M059J (cell line): ENCODE data around the gene ATAD5. TPM values are rescaled to one million over a fixed set of nuclear protein-coding genes. Genes with fewer than 3 reads are reported as not detected.
"Not testable (repeated sequence)": the region's sequence is repeated elsewhere in the genome, so short reads cannot be mapped to it uniquely, and the experiment has no call there.

Experiments
- DNase-seq: peaks from one replicate; pipeline ENCODE4 v3.0.0-alpha.2; 2012; ENCODE audit warnings: low read depth
- total RNA-seq: library from RNA; depleted of rRNA; stranded (reverse); fragments of >200 nt; shearing (Covaris generic); gene quantifications from 2 replicates; pipeline ENCODE4 v1.2.3, GENCODE V29; 2014

The ATAD5 gene
- total RNA-seq, 1 experiment from 2014 or later = 4.5 TPM

DNA sequence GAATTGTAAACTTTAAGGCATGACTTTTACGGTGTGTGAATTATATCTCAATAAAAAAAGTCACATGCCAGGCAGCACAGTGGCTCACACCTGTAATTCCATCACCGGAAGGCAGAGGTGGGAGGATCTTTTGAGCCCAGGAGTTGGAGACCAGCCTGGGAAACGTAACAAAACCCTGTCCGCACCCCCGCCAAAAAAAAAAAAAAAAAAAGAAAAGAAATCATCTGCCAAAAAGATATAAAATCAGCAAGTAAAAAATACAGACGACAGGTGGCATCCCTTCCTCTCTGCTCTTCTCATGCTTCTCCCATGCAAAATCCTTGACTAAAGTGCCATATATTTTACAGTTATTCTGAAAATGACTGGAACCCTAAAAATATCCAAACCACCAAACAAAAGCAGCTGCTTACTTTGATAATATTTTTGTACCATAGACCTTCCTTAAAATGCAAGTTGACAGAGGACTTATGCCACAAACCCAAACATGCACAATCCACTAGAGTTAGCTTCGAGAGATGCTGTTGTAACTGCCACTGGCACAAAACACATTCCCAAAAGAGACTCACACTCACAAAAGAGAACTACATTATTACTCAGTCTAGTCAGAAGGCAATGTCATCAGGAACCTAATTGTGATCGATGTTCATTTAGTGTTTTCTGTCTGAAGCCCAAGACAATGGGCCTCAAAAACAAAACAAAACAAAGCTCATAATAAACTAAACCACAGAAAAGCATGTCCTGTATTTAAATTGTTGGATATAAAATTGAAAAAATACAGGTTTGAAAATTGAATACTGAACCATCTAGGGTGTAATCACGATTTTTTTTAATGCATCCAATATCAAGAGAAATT, 9.7 kb upstream of the ATAD5 start:
- no peak for DNase-seq

DNA sequence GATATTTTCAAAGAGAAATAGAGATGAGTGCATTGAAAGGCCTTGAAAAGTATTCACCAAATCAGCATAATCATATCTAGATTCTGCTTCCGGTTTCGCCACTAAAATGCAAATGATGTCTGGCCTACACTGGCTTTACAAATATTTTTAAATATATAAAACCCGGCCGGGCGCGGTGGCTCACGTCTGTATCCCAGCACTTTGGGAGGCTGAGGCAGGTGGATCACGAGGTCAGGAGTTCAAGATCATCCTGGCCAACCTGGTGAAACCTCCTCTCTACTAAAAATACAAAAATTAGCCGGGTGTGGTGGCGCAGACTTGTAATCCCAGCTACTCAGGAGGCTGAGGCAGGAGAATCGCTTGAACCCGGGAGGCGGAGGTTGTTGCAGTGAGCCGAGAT, 8.8 kb upstream of the ATAD5 start:
- DNase-seq = not testable (repeated sequence)

DNA sequence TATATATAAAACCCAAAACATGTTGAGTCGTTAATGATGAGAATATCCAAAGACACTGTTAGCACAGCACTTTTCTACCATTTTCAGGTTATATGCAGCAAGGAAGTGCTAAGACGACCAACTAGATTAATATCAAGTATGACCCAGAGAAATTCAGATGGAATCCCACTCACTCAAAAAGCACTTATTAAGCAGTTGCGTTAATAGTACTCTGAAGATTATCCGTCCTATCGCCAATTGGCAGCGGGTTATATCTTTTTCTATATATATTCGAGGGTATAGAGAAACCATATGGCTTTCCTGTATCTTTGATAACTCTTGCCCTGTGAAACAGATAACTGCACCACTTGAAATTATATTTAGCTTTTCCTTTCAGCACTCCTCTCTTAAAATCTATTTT, 8.3 kb upstream of the ATAD5 start:
- DNase-seq = no peak

DNA sequence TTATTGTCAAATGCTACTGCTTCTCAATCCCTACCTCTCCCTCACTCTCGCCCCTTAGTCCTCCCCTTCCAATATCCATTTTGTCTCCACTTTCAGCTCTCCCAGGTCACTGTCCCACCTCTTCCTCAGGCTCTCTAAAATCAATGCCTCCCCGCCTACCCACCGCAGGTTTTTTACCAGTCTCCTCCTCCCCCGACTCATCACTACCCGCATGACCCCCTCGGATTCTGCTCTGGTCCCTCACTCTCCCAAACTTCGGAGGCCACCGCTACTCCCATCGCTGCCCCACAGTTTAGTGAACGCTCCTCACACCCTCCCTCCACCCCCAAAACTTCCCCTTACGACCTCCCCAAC, 7.8 kb upstream of the ATAD5 start:
- DNase-seq = peak; percentile 20

DNA sequence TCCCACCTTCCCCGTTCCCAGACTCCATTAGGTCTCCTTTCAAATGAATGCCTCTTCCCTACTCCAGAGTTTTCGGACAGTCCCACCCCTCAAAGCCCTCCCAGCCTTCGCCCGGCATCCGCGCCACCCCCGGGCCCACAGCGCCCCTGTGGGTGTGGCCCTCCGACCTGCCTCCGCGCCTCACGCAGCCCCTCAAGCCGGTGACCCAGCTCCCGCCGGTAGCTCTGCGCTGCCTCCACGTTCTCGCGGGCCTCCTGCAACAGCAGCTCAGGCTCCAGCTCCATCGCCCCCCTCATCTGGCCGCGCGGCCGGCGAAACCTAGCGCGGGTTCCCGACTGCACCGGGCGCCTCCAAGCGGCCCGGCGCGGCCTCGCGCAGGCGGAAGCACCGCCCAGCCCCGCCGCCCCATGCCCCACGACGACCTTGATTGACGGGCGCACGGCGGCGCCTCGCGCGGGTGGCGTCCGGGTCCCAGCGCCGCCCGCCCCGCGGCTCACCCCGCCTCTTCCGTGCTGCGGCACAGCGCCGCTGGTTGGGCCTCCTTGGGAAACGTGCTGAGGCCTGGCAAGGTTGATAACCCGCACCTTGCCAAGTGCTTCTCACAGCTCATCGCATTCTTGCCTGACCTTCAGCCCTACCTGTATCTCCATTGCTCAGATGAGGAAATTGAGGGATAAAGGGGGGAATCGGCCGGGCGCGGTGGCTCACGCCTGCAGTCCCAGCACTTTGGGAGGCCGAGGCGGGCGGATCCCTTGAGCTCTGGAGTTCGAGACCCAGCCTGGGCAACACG, 7.2 kb upstream of the ATAD5 start, which contains the start of gene CRLF3:
Gene CRLF3, minus strand, starts transcription at position 337 of the 790 bp plus-strand sequence. Its CDS starts 41 bp downstream, at position 296.
- DNase-seq = peak; percentile 85

- DNase-seq = no peak
Measured at GRCh38 chr17:30827082-30827481, 4.7 kb upstream of the ATAD5 start.

DNA sequence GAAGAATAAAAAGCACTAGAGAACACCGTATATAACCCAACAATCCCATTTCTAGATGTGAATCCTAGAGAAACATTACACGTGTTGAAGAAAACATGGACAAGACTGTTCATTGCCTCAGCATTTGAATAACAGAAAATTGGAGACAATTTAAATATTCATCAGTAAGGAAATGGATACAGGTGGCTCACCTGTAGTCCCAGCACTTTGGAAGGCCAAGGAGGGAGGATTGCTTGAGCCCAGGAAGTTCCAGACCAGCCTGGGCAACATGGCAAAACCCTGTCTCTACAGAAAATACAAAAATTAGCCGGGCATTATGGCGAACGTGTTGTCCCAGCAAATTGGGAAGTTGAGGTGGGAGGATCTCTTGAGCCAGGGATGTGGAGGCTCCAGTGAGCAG, 2.7 kb upstream of the ATAD5 start:
- no peak for DNase-seq

DNA sequence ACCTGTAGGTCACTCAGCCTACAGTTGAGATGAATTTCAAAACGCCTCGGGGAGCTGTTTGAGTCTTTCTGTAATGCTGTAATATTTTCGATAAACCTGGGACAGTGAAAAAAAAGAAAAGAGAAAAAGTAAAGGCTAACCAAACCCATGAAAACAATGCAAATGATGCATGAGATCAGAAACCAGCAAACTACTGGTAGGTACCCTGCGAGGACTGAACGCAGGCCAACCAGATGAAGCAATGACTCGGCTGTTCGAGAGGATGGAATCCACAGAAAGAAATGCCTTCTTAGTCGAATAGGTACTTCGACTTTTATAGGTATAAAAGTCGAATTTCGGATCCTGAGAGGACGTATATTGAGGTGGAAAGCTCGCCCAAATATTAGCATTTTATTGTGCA, 509 bp upstream of the ATAD5 start:
- no peak for DNase-seq

- DNase-seq = peak; percentile 11
Measured at GRCh38 chr17:30832438-30833124, 815 bp downstream of the ATAD5 start.

DNA sequence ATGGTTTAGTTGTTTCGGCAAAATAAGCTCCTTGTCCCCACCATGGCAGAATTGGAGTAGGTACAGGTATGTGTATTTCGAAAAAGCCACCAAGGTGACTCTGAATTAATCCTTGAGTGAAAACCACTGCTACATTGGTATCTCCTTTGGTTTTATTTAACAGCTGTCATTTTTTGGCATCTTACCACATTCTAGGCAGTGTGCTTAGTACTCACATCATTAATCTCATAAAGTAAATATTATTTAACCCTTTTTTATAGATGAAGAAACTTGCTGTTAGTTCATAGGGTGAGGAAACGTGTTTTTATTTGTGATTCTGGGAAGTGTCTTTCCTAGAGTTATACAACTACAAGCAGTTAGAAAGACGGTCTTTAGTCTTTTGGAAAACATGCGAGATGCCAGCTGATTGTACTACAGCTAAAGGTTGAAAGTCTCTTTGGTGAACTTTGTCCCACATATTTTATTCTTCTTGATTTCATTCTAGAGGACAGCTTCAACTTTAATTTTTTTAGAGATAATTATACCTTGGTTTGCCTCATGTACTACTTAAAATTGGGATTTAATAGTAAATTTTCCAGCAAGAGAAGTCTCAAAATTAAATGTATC, 6.5 kb downstream of the ATAD5 start:
- DNase-seq = no peak

GRCh38 chr17:30840771-30841170, 9.0 kb downstream of the ATAD5 start:
- no peak for DNase-seq

DNA sequence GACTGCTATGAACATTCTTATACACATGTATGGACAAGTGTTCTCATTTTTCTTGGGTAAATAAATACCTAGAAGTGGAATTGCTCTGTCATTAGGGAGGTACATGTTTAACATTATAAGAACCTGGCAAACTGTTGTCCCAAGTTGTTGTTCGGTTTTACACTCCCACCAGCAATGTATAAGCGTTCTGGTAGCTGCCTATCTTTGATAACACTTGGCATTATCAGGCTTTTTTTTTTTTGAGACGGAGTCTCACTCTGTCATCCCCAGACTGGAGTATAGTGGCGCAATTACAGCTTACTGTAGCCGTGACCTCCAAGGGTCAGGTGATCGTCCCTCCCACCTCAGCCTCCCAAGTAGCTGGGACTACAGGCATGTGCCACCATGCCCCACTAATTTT, 16.3 kb downstream of the ATAD5 start:
- no peak for DNase-seq

- no peak for DNase-seq
Measured at GRCh38 chr17:30854146-30854545, 22.4 kb downstream of the ATAD5 start.

- peak; percentile 48 for DNase-seq
Measured at GRCh38 chr17:30858556-30859250, 26.9 kb downstream of the ATAD5 start.

GRCh38 chr17:30864636-30865035, 32.9 kb downstream of the ATAD5 start:
- no peak for DNase-seq

GRCh38 chr17:30869005-30869404, 37.2 kb downstream of the ATAD5 start:
- no peak for DNase-seq

DNA sequence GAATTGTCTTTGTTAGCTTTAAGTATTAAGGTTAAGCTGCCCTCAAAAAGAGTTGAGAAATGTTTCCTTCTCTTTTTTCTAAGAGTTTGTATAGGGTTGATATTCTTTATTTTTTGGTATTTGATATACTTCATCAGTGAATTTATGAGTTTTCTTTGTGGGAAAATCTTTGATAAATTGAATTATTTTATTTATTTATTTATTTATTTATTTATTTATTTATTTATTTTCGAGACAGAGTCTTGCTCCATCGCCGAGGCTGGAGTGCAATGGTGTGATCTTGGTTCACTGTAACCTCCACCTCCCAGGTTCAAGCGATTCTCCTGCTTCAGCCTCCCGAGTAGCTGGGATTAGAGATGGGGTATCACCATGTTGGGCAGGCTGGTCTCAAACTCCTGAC, 54.4 kb downstream of the ATAD5 start:
- DNase-seq = no peak

DNA sequence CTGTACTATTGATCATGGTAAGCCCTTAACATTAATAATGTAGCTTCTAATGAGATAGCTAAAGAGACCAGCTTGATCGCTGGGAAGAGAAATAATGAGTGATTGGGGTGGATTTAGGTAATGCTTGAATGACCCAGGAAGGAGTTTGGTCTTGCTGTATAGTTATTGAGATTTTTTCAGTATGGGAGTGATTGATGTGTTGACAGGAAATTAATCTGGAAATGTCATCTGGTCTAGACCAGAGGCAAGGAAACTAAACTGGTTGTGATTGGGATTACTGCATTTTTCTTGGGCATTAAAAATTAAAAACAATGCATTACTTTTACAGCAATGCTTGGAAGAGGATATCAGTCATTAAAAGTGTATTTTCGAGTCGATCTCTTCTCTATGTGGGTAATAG, 62.5 kb downstream of the ATAD5 start:
- DNase-seq = no peak

GRCh38 chr17:30897311-30897710, 65.5 kb downstream of the ATAD5 start:
- DNase-seq = no peak

DNA sequence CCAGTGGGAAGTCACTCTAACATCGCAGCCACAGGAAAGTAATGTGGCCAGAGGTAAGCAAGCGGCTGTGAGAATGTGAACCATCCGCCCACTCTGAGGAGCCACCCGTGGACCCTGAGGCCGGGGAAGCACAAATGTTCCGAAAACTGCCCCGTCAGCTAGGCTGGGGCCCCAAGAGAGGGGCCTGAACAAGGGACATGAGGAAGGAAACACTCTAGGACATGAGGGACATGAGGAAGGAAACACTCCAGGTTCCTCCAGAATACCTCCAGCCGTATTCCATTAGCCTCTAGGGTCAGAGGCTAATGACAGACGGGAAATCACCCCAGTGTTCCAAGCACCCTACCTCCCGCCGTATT, 74.0 kb downstream of the ATAD5 start:
- DNase-seq = no peak

DNA sequence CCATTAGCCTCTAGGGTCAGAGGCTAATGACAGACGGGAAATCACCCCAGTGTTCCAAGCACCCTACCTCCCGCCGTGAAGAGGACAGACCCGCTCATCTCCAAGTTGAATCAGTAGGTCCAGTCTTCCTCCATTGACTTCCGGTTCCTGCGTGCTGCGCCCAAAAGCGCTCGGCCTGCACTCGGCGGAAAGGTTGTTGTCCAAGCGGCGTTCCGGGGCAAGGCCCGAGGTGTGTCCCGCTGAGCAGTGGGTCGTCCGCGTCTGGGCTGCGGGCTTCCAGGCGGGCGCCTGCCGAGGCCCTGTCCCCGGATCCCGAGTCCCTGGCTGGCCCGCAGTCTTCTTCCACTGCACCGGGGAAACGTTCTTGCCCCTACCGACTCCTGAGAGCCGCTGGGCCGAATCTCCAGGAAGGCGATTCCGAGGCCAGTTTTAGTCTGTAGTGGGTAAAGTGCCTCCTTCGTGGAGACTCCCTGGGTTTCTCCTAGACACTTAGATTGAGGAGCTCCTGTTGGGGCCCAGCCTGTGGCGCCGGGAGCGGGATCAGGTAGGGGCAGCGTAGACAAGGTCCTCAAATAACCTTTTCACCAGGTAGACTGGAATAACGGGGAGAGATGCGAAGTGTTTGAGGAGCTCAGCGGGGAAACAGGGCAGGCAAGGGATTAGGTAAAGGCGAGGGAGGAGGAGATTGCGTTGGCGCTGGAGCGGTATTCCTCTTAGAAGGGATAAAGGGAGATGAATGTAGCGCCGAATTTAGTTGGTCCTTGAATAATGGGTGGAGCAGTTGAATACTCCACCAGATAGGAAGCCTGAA, 74.5 kb downstream of the ATAD5 start, which contains the start of gene TEFM:
Gene TEFM, minus strand, starts transcription at position 138 of the 811 bp plus-strand sequence. Its CDS starts 40 bp downstream, at position 98.
- peak; percentile 85 for DNase-seq
